Measurements from ENCODE around the gene KLC3.
"Not testable (repeated sequence)": the region's sequence is repeated elsewhere in the genome, so short reads cannot be mapped to it uniquely, and the experiment has no call there.

KLC3 gene

DNA sequence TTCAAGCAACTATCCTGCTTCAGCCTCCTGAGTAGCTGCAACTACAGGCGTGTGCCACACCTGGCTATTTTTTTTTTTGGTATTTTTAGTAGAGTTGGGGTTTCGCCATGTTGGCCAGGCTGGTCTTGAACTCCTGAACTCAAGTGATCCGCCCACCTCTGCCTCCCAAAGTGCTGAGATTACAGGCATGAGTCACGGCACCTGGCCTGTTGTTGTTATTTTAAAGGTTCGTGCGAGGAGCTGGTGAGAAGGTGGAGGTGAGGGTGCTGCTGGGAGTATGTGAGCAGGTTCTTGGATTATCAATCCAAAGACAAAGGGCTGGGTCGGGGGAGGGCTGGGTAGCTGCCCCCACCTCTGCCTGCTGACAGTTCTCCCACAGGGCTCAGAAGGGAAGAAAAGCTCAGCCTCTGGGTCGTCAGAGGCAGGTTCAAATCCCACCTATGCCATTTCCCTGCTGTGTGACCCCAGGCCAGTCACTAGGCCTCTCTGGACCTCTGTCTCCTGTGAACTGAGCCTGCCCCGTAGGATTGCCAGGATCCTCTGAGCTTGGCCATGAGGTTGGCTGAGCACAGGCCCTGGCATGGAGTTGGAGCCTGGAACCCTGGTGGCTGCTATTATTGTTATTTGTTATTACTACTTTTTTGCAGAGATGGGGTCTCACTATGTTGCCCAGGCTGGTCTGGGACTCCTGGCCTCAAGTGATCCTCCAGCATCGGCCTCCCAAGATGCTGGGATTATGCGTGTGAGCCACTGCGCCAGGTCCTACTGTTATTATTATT lies 19.4 kb upstream of the KLC3 start:
- Histone ChIP-seq H3K9ac (ENCODE audit: low read length) (no peak overlapping the region), H3K4me1 (ENCODE audit: control insufficient read depth, low read depth, low read length) (peaks cover 3% of the 10 kb centered on the region), H3K36me3 (ENCODE audit: control insufficient read depth, low read depth, low read length) (no peaks in the 10 kb centered on the region), H3K9me3 (ENCODE audit: control insufficient read depth, low read depth, low read length) (no peaks in the 10 kb centered on the region), H3K27me3 (ENCODE audit: control insufficient read depth, insufficient read depth, low read length) (peaks cover 25% of the 10 kb centered on the region), H3K27ac (ENCODE audit: low read length) (no peak overlapping the region), H3K4me3 (ENCODE audit: low read length) (no peak overlapping the region)

DNA sequence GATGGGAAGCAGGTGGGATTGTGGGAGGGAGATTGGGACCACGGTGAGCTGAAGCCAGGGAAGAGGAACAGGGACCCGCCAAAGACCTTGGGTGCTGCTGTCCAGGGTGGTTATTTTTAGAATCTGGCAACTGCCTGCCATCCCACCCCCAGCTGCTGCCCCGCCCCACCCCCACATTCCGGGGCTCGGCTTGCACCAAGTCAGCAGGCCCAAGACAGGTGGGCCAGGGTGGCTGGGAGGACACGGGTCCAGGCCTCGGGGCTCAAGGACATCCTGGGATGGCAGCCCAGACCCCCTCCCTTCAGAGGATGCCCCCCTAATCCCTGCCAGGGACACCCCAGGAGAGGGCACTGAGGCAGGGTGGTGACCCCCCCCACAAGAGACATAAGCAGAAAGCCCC lies 18.7 kb upstream of the KLC3 start:
- Histone ChIP-seq H3K9me3 (ENCODE audit: control insufficient read depth, low read depth, low read length) (no peaks in the 10 kb centered on the region), H3K27me3 (ENCODE audit: control insufficient read depth, insufficient read depth, low read length) (peaks cover 25% of the 10 kb centered on the region), H3K4me3 (ENCODE audit: low read length) (no peak overlapping the region), H3K4me1 (ENCODE audit: control insufficient read depth, low read depth, low read length) (peaks cover 3% of the 10 kb centered on the region), H3K36me3 (ENCODE audit: control insufficient read depth, low read depth, low read length) (no peaks in the 10 kb centered on the region), H3K27ac (ENCODE audit: low read length) (no peak overlapping the region), H3K9ac (ENCODE audit: low read length) (no peak overlapping the region)

DNA sequence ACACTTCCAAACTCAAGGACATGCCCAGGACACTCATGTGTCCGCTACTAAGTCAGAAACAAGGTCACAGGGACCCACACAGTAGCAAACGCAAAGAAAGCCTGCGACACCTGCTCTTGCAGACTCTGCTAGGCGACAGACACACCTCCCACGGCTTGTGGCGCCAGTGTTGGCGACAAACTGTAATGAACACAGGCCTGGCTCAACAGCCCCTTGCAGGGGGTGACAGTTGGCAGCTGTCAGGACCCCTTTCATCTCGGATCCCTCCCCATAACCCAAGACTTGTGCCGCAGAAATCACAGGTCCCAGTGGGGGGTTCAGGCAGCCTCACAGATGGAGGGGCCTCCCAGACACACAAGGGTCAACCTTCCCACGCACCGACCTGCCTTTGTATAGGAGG lies 18.2 kb upstream of the KLC3 start:
- Histone ChIP-seq H3K27ac (ENCODE audit: low read length) (no peak overlapping the region), H3K27me3 (ENCODE audit: control insufficient read depth, insufficient read depth, low read length) (peaks cover 25% of the 10 kb centered on the region), H3K36me3 (ENCODE audit: control insufficient read depth, low read depth, low read length) (no peaks in the 10 kb centered on the region), H3K9ac (ENCODE audit: low read length) (no peak overlapping the region), H3K9me3 (ENCODE audit: control insufficient read depth, low read depth, low read length) (no peaks in the 10 kb centered on the region), H3K4me1 (ENCODE audit: control insufficient read depth, low read depth, low read length) (peaks cover 3% of the 10 kb centered on the region), H3K4me3 (ENCODE audit: low read length) (no peak overlapping the region)

DNA sequence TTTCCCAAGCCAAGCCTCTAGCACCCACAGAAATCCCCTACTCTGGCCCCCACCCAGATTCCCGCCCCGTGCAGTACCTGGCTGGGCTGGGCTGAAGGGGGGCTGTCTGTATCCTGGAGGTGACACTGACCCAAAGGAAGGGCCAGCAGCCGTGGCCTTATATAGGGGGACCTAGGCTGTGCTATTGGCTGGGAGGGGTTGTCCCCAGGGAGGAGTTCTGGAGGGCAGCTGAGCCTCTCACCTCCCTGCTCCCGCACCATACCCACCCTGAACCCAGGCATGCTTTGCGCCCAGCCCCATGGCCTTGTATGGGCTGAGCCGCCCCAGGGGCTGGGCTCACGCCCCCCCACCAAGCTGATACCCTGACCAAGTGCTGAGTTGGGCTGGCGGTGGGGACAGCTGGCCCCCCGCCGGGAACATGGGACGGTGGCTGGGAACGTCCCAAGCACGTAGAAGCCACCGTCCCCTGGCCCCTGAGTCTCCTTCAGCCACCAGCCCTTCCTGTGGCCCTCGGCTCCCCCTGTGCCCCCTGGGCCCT lies 17.7 kb upstream of the KLC3 start, which contains the start of gene CKM:
Gene CKM (minus strand): TSS at position 132 of the 538 bp plus-strand sequence. CDS start 3,162 bp downstream, outside the sequence.
- Histone ChIP-seq H3K36me3 (ENCODE audit: control insufficient read depth, low read depth, low read length) (no peaks in the 10 kb centered on the region), H3K4me3 (ENCODE audit: low read length) (peak within 1 kb of the TSS; percentile 50), H3K9ac (ENCODE audit: low read length) (no peak within 1 kb of the TSS), H3K9me3 (ENCODE audit: control insufficient read depth, low read depth, low read length) (no peaks in the 10 kb centered on the region), H3K27me3 (ENCODE audit: control insufficient read depth, insufficient read depth, low read length) (peaks cover 25% of the 10 kb centered on the region), H3K27ac (ENCODE audit: low read length) (no peak within 1 kb of the TSS), H3K4me1 (ENCODE audit: control insufficient read depth, low read depth, low read length) (peaks cover 3% of the 10 kb centered on the region)

DNA sequence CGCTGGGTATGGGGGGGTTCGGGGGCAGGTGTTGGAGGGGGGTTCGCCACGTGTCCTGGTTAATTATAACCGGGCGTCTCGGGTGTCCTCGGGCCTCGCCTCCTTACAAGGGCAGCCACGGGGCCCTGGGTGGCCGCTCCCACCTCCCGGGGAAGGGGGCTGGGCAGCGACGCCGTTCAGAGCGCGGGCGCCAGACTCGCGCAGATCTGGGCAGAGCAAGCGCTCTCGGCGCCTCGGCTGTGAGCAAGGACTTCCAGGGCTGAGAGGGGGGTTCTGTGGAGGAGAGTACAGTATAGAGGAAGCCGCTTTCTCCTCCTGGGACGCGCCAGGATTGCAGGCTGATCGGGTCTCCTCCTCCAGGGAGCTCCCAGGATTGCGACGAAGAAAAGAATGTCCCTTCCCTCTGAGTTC lies 16.9 kb upstream of the KLC3 start:
- Histone ChIP-seq H3K4me3 (ENCODE audit: low read length) (peak overlapping the region; percentile 50), H3K9me3 (ENCODE audit: control insufficient read depth, low read depth, low read length) (no peaks in the 10 kb centered on the region), H3K27me3 (ENCODE audit: control insufficient read depth, insufficient read depth, low read length) (peaks cover 25% of the 10 kb centered on the region), H3K9ac (ENCODE audit: low read length) (no peak overlapping the region), H3K36me3 (ENCODE audit: control insufficient read depth, low read depth, low read length) (no peaks in the 10 kb centered on the region), H3K27ac (ENCODE audit: low read length) (no peak overlapping the region), H3K4me1 (ENCODE audit: control insufficient read depth, low read depth, low read length) (peaks cover 3% of the 10 kb centered on the region)

DNA sequence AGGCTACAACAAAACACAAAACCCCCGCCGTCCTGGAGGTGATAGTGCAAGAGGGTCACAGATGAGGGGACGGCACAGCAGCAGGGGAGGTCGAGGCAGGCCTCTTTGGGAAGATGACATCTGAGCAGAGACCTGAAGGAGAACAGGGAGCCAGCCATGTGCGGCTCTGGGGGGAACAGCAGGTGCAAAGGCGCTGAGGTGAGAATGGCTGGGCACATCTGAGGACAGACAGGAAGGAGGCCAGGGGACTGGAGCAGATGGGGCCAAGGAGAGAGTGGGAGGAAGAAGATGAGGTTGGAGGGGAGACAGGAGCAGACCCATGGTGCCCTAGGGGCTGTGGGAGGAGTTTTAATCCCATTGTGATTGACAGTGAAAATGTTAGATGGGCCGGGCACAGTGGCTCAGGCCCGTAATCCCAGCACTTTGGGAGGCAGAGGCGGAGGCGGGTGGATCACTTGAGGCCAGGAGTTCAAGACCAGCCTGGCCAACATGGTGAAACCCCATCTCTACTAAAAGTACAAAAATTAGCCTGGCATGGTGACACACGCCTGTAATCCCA lies 16.1 kb upstream of the KLC3 start:
- Histone ChIP-seq H3K27me3 (ENCODE audit: control insufficient read depth, insufficient read depth, low read length) (peaks cover 25% of the 10 kb centered on the region), H3K9ac (ENCODE audit: low read length) (no peak overlapping the region), H3K4me3 (ENCODE audit: low read length) (peak overlapping the region; percentile 50), H3K36me3 (ENCODE audit: control insufficient read depth, low read depth, low read length) (no peaks in the 10 kb centered on the region), H3K27ac (ENCODE audit: low read length) (no peak overlapping the region), H3K9me3 (ENCODE audit: control insufficient read depth, low read depth, low read length) (no peaks in the 10 kb centered on the region), H3K4me1 (ENCODE audit: control insufficient read depth, low read depth, low read length) (peaks cover 3% of the 10 kb centered on the region)

DNA sequence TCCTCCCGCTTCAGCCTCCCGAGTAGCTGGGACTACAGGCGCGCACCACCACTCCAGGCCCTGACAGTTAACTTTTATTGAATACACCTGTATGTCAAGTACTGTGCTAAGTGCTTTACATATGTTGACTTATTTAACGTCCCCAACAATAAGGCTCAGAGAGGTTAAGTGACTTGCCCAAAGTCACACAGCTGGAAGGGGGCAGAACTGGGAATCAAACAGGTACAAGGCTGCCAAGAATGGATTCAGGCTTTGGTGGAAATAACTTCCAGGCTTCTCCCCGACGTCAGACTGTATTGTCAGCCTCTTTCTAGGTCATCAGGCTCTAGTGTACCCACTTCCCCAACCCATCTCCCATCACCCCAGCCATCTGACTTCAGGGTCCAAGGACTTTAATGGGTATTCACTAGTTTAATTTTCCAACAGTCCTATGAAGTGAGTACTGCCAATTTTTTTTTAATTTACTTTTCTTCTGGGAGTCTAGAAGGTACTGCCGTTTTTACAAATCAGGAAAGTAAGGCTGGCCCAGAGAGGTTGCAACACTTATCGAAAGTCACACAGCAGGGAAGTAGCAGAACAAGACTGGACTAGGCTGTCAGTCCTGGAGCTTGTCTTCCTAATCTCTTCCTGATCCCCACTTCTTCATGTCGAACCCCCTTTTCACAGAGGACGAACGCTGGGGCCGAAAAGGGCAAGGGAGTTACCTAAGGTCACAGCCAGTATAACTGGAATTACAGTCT lies 13.0 kb upstream of the KLC3 start:
- Histone ChIP-seq H3K9ac (ENCODE audit: low read length) (no peak overlapping the region), H3K36me3 (ENCODE audit: control insufficient read depth, low read depth, low read length) (no peaks in the 10 kb centered on the region), H3K9me3 (ENCODE audit: control insufficient read depth, low read depth, low read length) (no peaks in the 10 kb centered on the region), H3K27me3 (ENCODE audit: control insufficient read depth, insufficient read depth, low read length) (peaks cover 24% of the 10 kb centered on the region), H3K4me3 (ENCODE audit: low read length) (no peak overlapping the region), H3K27ac (ENCODE audit: low read length) (no peak overlapping the region), H3K4me1 (ENCODE audit: control insufficient read depth, low read depth, low read length) (peaks cover 3% of the 10 kb centered on the region)

DNA sequence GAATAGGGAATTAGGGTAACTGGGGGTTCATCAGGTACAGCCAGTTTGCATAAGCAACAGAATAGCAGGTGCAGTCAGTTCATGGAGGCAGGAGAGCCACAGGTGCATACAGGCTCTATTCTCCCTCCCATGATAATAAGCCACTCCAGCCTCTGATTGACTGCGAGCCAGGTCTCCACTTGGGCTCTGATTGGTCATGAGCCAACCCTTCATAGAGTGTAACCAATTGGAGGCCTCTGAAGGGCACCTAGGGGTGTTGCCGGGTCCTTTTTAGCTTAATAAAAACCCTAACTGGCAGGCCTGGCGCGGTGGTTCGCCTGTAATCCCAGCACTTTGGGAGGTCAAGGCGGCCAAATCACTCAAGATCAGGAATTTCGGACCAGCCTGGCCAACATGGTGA lies 9.1 kb upstream of the KLC3 start:
- Histone ChIP-seq H3K36me3 (ENCODE audit: control insufficient read depth, low read depth, low read length) (no peaks in the 10 kb centered on the region), H3K4me3 (ENCODE audit: low read length) (no peak overlapping the region), H3K4me1 (ENCODE audit: control insufficient read depth, low read depth, low read length) (no peaks in the 10 kb centered on the region), H3K9ac (ENCODE audit: low read length) (no peak overlapping the region), H3K27me3 (ENCODE audit: control insufficient read depth, insufficient read depth, low read length) (no peaks in the 10 kb centered on the region), H3K9me3 (ENCODE audit: control insufficient read depth, low read depth, low read length) (no peaks in the 10 kb centered on the region), H3K27ac (ENCODE audit: low read length) (no peak overlapping the region)

DNA sequence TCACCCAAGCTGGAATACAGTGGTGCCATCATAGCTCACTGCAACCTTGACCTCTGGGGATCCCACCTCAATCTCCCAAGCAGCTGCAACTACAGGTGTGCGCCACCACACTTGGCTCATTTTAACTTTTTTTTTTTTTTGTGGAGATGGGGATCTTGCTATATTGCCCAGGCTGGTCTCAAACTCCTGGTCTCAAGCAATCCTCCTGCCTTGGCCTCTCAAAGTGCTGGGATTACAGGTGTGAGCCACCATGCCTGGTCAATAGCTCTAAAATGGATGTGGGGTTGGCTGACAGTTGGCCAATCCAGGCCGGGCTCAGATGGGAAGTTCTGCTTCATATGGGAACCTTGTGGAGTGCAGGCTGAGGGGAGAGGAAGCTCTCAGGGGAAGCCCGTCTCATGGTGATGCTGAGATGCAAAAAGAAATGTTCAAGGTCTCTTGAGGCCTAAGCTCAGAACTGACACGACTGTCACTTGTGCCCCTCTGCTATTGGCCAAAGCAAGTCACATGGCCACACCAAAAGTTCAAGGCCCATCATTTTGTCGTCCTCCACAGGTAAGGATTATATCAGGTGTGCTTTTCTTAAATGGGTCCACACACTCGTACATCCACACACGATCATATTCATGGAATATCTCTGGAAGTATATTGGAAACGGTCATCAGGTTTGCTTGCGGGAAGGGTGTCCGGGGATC lies 6.8 kb upstream of the KLC3 start:
- Histone ChIP-seq H3K27ac (ENCODE audit: low read length) (no peak overlapping the region), H3K36me3 (ENCODE audit: control insufficient read depth, low read depth, low read length) (no peaks in the 10 kb centered on the region), H3K27me3 (ENCODE audit: control insufficient read depth, insufficient read depth, low read length) (peaks cover 4% of the 10 kb centered on the region), H3K9ac (ENCODE audit: low read length) (no peak overlapping the region), H3K9me3 (ENCODE audit: control insufficient read depth, low read depth, low read length) (no peaks in the 10 kb centered on the region), H3K4me3 (ENCODE audit: low read length) (no peak overlapping the region), H3K4me1 (ENCODE audit: control insufficient read depth, low read depth, low read length) (no peaks in the 10 kb centered on the region)

DNA sequence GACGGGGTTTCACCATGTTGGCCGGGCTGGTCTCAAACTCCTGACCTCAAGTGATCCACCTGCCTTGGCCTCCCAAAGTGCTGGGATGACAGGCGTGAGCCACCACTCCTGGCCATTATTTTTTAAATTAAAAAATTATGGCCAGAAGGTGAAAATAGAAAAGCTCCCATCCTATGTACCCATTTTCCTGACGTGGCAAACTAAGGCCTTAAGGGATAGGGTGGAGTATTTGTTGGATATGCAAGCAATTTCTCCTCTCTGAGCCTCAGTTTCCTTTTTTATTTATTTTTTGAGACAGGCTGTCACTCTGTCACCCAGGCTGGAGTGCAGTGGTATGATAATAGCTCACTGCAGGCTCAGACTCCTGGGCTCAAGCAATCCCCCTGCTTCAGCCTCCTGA lies 5.7 kb upstream of the KLC3 start:
- not testable (repeated sequence) for H3K4me1 ChIP-seq (ENCODE audit: control insufficient read depth, low read depth, low read length); H3K9me3 ChIP-seq (ENCODE audit: control insufficient read depth, low read depth, low read length); H3K27me3 ChIP-seq (ENCODE audit: control insufficient read depth, insufficient read depth, low read length); H3K27ac ChIP-seq (ENCODE audit: low read length); H3K4me3 ChIP-seq (ENCODE audit: low read length); H3K36me3 ChIP-seq (ENCODE audit: control insufficient read depth, low read depth, low read length); H3K9ac ChIP-seq (ENCODE audit: low read length)

DNA sequence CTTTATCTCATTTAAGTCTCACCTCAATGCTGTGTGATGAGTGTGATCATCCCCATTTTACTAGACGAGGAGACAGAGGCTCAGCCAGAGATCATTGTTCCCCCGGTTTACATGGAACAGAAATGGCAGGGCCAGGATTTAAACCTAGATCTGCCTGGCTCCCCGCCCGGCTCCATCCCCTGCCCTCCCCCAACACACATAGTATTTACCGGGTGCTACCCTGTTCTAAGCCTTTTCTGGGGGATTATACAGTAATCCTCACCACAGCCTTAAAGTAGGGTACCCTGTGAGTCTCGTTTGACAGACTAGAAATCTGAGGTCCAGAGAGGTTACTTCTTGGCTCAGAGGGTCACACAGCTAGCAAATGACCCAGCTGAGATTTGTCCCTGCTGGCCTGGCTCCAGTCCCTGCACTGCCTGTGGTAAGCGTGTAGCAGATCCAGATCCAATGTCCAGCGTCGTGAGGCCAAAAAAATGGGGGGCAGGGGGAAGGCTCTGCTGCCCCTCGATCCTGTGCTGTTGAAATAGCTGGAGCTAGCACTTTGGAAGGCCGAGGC lies 3.8 kb upstream of the KLC3 start:
- H3K4me3 ChIP-seq (ENCODE audit: low read length): no peak overlapping the region
- H3K9ac ChIP-seq (ENCODE audit: low read length): no peak overlapping the region
- H3K27me3 ChIP-seq (ENCODE audit: control insufficient read depth, insufficient read depth, low read length): peaks cover 20% of the 10 kb centered on the region
- no peaks in the 10 kb centered on the region for H3K9me3 ChIP-seq (ENCODE audit: control insufficient read depth, low read depth, low read length)
- H3K36me3 ChIP-seq (ENCODE audit: control insufficient read depth, low read depth, low read length): no peaks in the 10 kb centered on the region
- no peak overlapping the region for H3K27ac ChIP-seq (ENCODE audit: low read length)
- no peaks in the 10 kb centered on the region for H3K4me1 ChIP-seq (ENCODE audit: control insufficient read depth, low read depth, low read length)
